ENCODE results near the gene PLK3.
A peak's percentile ranks its signal among the peaks of the same experiment; 100 is the strongest.

DNA sequence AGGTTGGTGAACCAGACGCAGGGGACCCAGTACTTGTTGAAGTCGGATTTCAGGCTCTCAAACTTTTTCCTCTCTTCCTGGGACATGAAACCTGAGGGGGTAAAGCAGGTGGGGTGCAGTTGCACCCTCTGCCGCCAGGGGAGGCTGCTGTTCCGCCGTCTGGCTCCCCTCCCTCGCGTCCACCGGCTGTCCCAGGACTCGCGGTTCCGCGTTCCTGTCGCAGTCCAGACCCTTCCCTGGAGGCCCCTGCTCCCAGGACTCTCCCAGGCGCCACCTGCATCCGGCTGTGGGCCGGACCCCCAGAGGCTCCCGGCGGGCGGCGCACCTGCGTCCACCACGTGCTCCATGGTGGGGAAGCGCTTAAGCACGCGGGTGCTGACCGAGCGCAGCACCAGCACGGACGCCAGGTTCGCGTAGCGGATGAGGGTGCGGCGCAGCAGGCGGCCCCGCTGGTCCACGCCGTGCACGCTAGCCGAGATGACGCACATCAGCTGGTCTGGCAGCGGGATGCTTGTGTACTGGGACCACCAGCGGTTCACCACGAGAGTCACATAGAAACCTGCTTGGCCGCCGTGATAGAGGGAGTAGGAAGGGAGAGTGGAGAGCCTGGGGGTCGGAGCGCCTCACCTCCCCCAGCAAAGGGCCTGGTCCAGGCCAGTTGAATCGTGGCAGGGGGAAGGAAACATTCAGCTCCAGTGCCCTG is 13.9 kb upstream of the PLK3 start:
- TF ChIP-seq, protein P1, sequence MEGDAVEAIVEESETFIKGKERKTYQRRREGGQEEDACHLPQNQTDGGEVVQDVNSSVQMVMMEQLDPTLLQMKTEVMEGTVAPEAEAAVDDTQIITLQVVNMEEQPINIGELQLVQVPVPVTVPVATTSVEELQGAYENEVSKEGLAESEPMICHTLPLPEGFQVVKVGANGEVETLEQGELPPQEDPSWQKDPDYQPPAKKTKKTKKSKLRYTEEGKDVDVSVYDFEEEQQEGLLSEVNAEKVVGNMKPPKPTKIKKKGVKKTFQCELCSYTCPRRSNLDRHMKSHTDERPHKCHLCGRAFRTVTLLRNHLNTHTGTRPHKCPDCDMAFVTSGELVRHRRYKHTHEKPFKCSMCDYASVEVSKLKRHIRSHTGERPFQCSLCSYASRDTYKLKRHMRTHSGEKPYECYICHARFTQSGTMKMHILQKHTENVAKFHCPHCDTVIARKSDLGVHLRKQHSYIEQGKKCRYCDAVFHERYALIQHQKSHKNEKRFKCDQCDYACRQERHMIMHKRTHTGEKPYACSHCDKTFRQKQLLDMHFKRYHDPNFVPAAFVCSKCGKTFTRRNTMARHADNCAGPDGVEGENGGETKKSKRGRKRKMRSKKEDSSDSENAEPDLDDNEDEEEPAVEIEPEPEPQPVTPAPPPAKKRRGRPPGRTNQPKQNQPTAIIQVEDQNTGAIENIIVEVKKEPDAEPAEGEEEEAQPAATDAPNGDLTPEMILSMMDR (IDR thresholded peaks at IDR 0.05; ENCODE audit: poor library complexity): peak; percentile 92
- no peak for TF ChIP-seq EZH2 (IDR thresholded peaks at IDR 0.05; ENCODE audit: borderline replicate concordance)
- no peak for TF ChIP-seq EZH2phosphoT487 (IDR thresholded peaks at IDR 0.05; ENCODE audit: low read depth, severe bottlenecking, unreplicated experiment)

All from hepatocyte (in vitro differentiated cells).